K562 (cell line): ENCODE results near the gene SMPDL3B. TPM values are rescaled to one million over a fixed set of nuclear protein-coding genes. Genes with fewer than 3 reads are reported as not detected.

Experiments
- ATAC-seq: fragments of 200-7000 bp; cut with Tn5 transposase; 3 replicates; pipeline ENCODE4 v1.9.1; 2020; ENCODE audit warnings: moderate library complexity
- BruUV-seq: library from RNA; stranded (reverse); fragments of 400-500 nt; replicated peaks from 2 replicates; lab custom pipeline; 2021; lab: Mats Ljungman, UMichigan
- CTCF ChIA-PET: fragments of 300-600 bp; formaldehyde crosslinking; extraction: SDS; loops from one replicate; lab custom pipeline; 2021; ENCODE audit warnings: low intra/inter-chr PET ratio; lab: Yijun Ruan, JAX
- POLR2A ChIA-PET: fragments of 300-600, 350-650 bp; sonication (Branson Sonifier 250); formaldehyde crosslinking; extraction: SDS; loops from one replicate; lab custom pipeline; 2021; ENCODE audit warnings: antibody characterized with exemption, inconsistent platforms; lab: Yijun Ruan, JAX
- DNase-seq, 4 experiments: peaks; one replicate each; pipeline versions ENCODE4 v3.0.0 to v3.0.0-alpha.2; 2011 to 2018; ENCODE audit warnings: low spot score in 3 of 4, mixed read lengths in 3 of 4; ENCODE audit errors: extremely low read depth in 1 of 4
- FAIRE-seq: peaks from 2 replicates; lab custom pipeline; 2011; peaks lifted over from hg19 to GRCh38; lab: Jason Lieb, UNC
- H2AFZ ChIP-seq: 2 replicates; pipeline ENCODE4 v1.6.0; 2011; ENCODE audit warnings: low read depth, low read length, control low read depth, inconsistent platforms
- H3K27ac ChIP-seq: fragments of 200-600 bp; 3 replicates; pipeline ENCODE4 v1.8.0; 2011; ENCODE audit warnings: low read depth, mild to moderate bottlenecking, control low read depth, inconsistent platforms, low read length, moderate library complexity, mixed read lengths; ENCODE audit errors: extremely low read depth
- H3K27me3 ChIP-seq, 2 experiments: fragments of 300-600 bp in 1 of 2; 2 replicates in 1 of 2; 3 replicates in 1 of 2; pipeline versions ENCODE4 v1.6.0 to v1.8.0; 2011; ENCODE audit warnings: inconsistent platforms in 2 of 2, low read length in 2 of 2, mild to moderate bottlenecking in 1 of 2, mixed read lengths in 1 of 2, moderate library complexity in 1 of 2; ENCODE audit not compliant: control insufficient read depth in 2 of 2, insufficient read depth in 2 of 2
- H3K36me3 ChIP-seq: fragments of 300-600 bp; 3 replicates; pipeline ENCODE4 v1.8.0; 2011; ENCODE audit warnings: mild to moderate bottlenecking, low read length, inconsistent platforms; ENCODE audit not compliant: control insufficient read depth, insufficient read depth
- H3K4me1 ChIP-seq, 2 experiments: fragments of 200-600 bp in 1 of 2; replicated peaks in 1 of 2; 2 replicates in 1 of 2; 3 replicates in 1 of 2; pipeline versions ENCODE4 v1.5.1 to v1.8.0; 2011; ENCODE audit warnings: inconsistent platforms in 2 of 2, low read length in 2 of 2, mild to moderate bottlenecking in 1 of 2, mixed read lengths in 1 of 2, moderate library complexity in 1 of 2; ENCODE audit not compliant: control insufficient read depth in 2 of 2, insufficient read depth in 2 of 2
- H3K4me2 ChIP-seq: 2 replicates; pipeline ENCODE4 v1.6.1; 2011; ENCODE audit warnings: low read length, control low read depth, inconsistent platforms, mixed read lengths; ENCODE audit not compliant: insufficient read depth
- H3K4me3 ChIP-seq: fragments of 200-600 bp; sonication (generic), shearing (Covaris generic); 2 replicates; pipeline ENCODE4 v1.5.1; 2016; ENCODE audit warnings: control low read depth, inconsistent platforms
- H3K79me2 ChIP-seq: fragments of 200-600 bp; 3 replicates; pipeline ENCODE4 v1.8.0; 2011; ENCODE audit warnings: low read length, inconsistent platforms; ENCODE audit not compliant: control insufficient read depth, insufficient read depth
- H3K9ac ChIP-seq, 2 experiments: 2 replicates each; pipeline versions ENCODE4 v1.6.0 to v1.6.1; 2011; ENCODE audit warnings: low read depth in 2 of 2, low read length in 2 of 2, control low read depth in 1 of 2, inconsistent platforms in 1 of 2, mild to moderate bottlenecking in 1 of 2, mixed read lengths in 1 of 2; ENCODE audit not compliant: insufficient read depth in 1 of 2
- H3K9me1 ChIP-seq: one replicate; pipeline ENCODE4 v1.6.0; 2011; ENCODE audit warnings: inconsistent platforms, mild to moderate bottlenecking, low read length, moderate library complexity; ENCODE audit not compliant: control insufficient read depth, insufficient read depth
- H3K9me3 ChIP-seq: replicated peaks from 2 replicates; pipeline ENCODE4 v1.5.1; 2011; ENCODE audit warnings: low read depth, low read length, inconsistent platforms; ENCODE audit not compliant: control insufficient read depth, insufficient read depth
- H4K20me1 ChIP-seq: replicated peaks from 2 replicates; pipeline ENCODE4 v1.6.1; 2011; ENCODE audit warnings: low read length, inconsistent platforms, mixed read lengths; ENCODE audit not compliant: control insufficient read depth, insufficient read depth
- CCNT2 ChIP-seq: IDR thresholded peaks from 2 replicates; pipeline ENCODE4 v1.6.1; 2011; ENCODE audit warnings: borderline replicate concordance, low read depth, mild to moderate bottlenecking, moderate library complexity, mixed read lengths, low read length; ENCODE audit not compliant: insufficient read length; ENCODE audit errors: extremely low read depth
- CREB1 ChIP-seq, 2 experiments: sonication (generic) in 1 of 2; formaldehyde crosslinking in 1 of 2; IDR thresholded peaks; 2 replicates each; pipeline versions ENCODE4 v1.6.1 to v1.8.0; 2012 to 2022; ENCODE audit warnings: inconsistent platforms in 1 of 2, mild to moderate bottlenecking in 1 of 2, missing genetic modification reagents in 1 of 2, moderate library complexity in 1 of 2
- CREBBP ChIP-seq: IDR thresholded peaks from one replicate; pipeline ENCODE4 v1.6.1; 2012; ENCODE audit warnings: low read depth, mild to moderate bottlenecking, control low read depth, inconsistent platforms, low read length
- DMBX1 ChIP-seq: fragments of 250-450 bp; sonication (Bioruptor Pico); IDR thresholded peaks from 2 replicates; pipeline ENCODE4 v1.8.0; 2022; ENCODE audit warnings: inconsistent platforms, mild to moderate bottlenecking, moderate library complexity, borderline replicate concordance
- E2F3 ChIP-seq: fragments of 250-450 bp; sonication (Bioruptor Pico); IDR thresholded peaks from 2 replicates; pipeline ENCODE4 v1.4.0; 2020; ENCODE audit warnings: mild to moderate bottlenecking
- MIER1 ChIP-seq: fragments of 450-650 bp; IDR thresholded peaks from 2 replicates; pipeline ENCODE4 v1.6.1; 2016; ENCODE audit warnings: antibody characterized with exemption, mild to moderate bottlenecking, low read depth
- PURB ChIP-seq: sonication (generic); formaldehyde crosslinking; IDR thresholded peaks from 2 replicates; pipeline ENCODE4 v1.9.0; 2021; ENCODE audit warnings: low read depth, mild to moderate bottlenecking, missing genetic modification reagents
- SMARCC2 ChIP-seq: fragments of 450-650 bp; IDR thresholded peaks from 2 replicates; pipeline ENCODE4 v1.6.1; 2017; ENCODE audit warnings: antibody characterized with exemption, moderate library complexity, mild to moderate bottlenecking, low read depth
- ZKSCAN1 ChIP-seq: fragments of 150-350 bp; IDR thresholded peaks from 2 replicates; pipeline ENCODE4 v1.6.1; 2016; ENCODE audit warnings: low read depth, low read length
- ZNF24 ChIP-seq: fragments of 450-650 bp; IDR thresholded peaks from 2 replicates; pipeline ENCODE4 v1.6.1; 2016
- ZNF354B ChIP-seq: fragments of 250-450 bp; sonication (Bioruptor Pico); IDR thresholded peaks from 2 replicates; pipeline ENCODE4 v1.4.0; 2020
- WGBS: fragments of 100-300 bp; shearing (Covaris generic); methylation state at CpG from one replicate; pipeline ENCODE4 v1.1.6; 2016; ENCODE audit warnings: low coverage, mixed read lengths; ENCODE audit not compliant: insufficient coverage; ENCODE audit errors: missing lambda C conversion rate; 5-methylcytosine and 5-hydroxymethylcytosine counted together
- in situ Hi-C: fragments of 300-500 bp; cut with MboI; formaldehyde crosslinking; loops from 4 replicates; pipeline ENCODE4 v1.15.0; 2018; ENCODE audit warnings: inconsistent platforms, mixed read lengths
- intact Hi-C: fragments of 100-400 bp; cut with micrococcal nuclease; formaldehyde crosslinking; loops from 2 replicates; pipeline ENCODE4 v1.14.2; 2022
- polyA plus RNA-seq, 8 experiments: library from polyadenylated mRNA; depleted of rRNA in 4 of 8; stranded (reverse) in 5 of 8; unstranded in 3 of 8; fragments of >200 nt; fragmentation: Nextera tagmentation in 2 of 8; fragmentation: Illumina TruSeq in 1 of 8; extraction: Ambion mirVana in 2 of 8; extraction: Trizol in 1 of 8; gene quantifications; 2 replicates each; pipeline versions ENCODE4 v1.2.1 to v1.2.3, GENCODE V29; 2011 to 2014; ENCODE audit warnings: inconsistent platforms in 1 of 8, missing spikeins in 1 of 8
- total RNA-seq, 7 experiments: library from RNA; depleted of rRNA in 6 of 7; stranded (reverse); fragments of >200 nt in 6 of 7; fragmentation: Illumina TruSeq in 2 of 7; extraction: Trizol in 2 of 7; gene quantifications; 2 replicates each; pipeline versions ENCODE4 v1.2.1 to v1.2.3, GENCODE V29; 2011 to 2021; ENCODE audit warnings: low replicate concordance in 1 of 7

Gene SMPDL3B
- total and polyA plus RNA-seq, 9 of the 15 experiments (the other 6 are each of a cell fraction or from before 2014, with no cell fraction given) = 0.07 to 1.2 (median 0.73) TPM

GRCh38 chr1:27931184-27931583, 3.6 kb upstream of the SMPDL3B start:
- Histone ChIP-seq H3K4me1 (peaks cover 7 to 14% of the 10 kb centered on the region in 2 experiments), H2AFZ (no peak overlapping the region), H3K4me2 (no peak overlapping the region), H4K20me1 (no peaks in the 10 kb centered on the region), H3K79me2 (no peaks in the 10 kb centered on the region), H3K9me3 (no peaks in the 10 kb centered on the region), H3K27ac (no peak overlapping the region), H3K36me3 (no peaks in the 10 kb centered on the region), H3K27me3 (no peaks in the 10 kb centered on the region), H3K9ac (no peak overlapping the region), H3K9me1 (no peaks in the 10 kb centered on the region), H3K4me3 (no peak overlapping the region)
- TF ChIP-seq E2F3 = no peak
- TF ChIP-seq DMBX1 (CRISPR knock-in tag) = no peak
- TF ChIP-seq ZNF24 = no peak
- TF ChIP-seq CREBBP = no peak
- no peak for TF ChIP-seq ZKSCAN1
- no peak for TF ChIP-seq SMARCC2
- no peak for TF ChIP-seq CCNT2
- TF ChIP-seq ZNF354B (CRISPR knock-in tag) = no peak
- TF ChIP-seq MIER1 = no peak
- TF ChIP-seq PURB = no peak
- TF ChIP-seq CREB1 (IDR thresholded peaks at IDR 0.05) = no peak
- TF ChIP-seq CREB1 (CRISPR knock-in tag; IDR thresholded peaks at IDR 0.05) = no peak
- BruUV-seq = no TSS peak
- WGBS = 76% methylated on average over 6 of the region's 6 CpGs
- ChIA-PET POLR2A (interaction anchor here (0.7 to 1.4 kb wide), 5 partner anchors 10 to 331 kb away, joined by 3 to 7 read pairs (median 4); no protein-coding TSS in a partner anchor), CTCF (no interaction called here)
- FAIRE-seq = no peak
- intact Hi-C loops (no loop called here), in situ Hi-C loops (no loop called here)
- peak in 1 of 4 experiments; percentile 6 for DNase-seq
- ATAC-seq = no peak
